Trophoblast cell (in vitro differentiated cells and primary cell): ENCODE data around the gene SOHLH2.

ENCODE experiments used
- DNase-seq, 2 donors: peaks; one replicate each; pipeline ENCODE4 v3.0.0-alpha.2; 2016
- H2AFZ ChIP-seq: 2 replicates; pipeline ENCODE4 v1.6.1; 2013; ENCODE audit warnings: low read length, moderate library complexity, mild to moderate bottlenecking; ENCODE audit not compliant: insufficient read depth, poor library complexity
- H2AK5ac ChIP-seq: 2 replicates; pipeline ENCODE4 v1.6.1; 2013; ENCODE audit warnings: mild to moderate bottlenecking, low read length
- H2BK120ac ChIP-seq: 2 replicates; pipeline ENCODE4 v1.6.1; 2013; ENCODE audit warnings: low read length, mild to moderate bottlenecking, moderate library complexity; ENCODE audit not compliant: insufficient read depth, poor library complexity
- H2BK12ac ChIP-seq: 2 replicates; pipeline ENCODE4 v1.6.1; 2013; ENCODE audit warnings: mild to moderate bottlenecking, low read length, moderate library complexity
- H2BK5ac ChIP-seq: 2 replicates; pipeline ENCODE4 v1.6.1; 2013; ENCODE audit warnings: low read length, low read depth, moderate library complexity, mild to moderate bottlenecking; ENCODE audit not compliant: poor library complexity
- H3K14ac ChIP-seq: 2 replicates; pipeline ENCODE4 v1.6.1; 2013; ENCODE audit warnings: mild to moderate bottlenecking, low read length
- H3K18ac ChIP-seq: 2 replicates; pipeline ENCODE4 v1.6.1; 2013; ENCODE audit warnings: mild to moderate bottlenecking, low read length
- H3K23ac ChIP-seq: 2 replicates; pipeline ENCODE4 v1.6.1; 2013; ENCODE audit warnings: low read length
- H3K27ac ChIP-seq: 2 replicates; pipeline ENCODE4 v1.5.1; 2013; ENCODE audit warnings: low read depth, mild to moderate bottlenecking, inconsistent platforms, low read length, moderate library complexity
- H3K27me3 ChIP-seq: 2 replicates; pipeline ENCODE4 v1.6.1; 2013; ENCODE audit warnings: inconsistent platforms, mild to moderate bottlenecking, low read length, moderate library complexity; ENCODE audit not compliant: insufficient read depth
- H3K36me3 ChIP-seq, 2 experiments: 1 replicate in 1 of 2; 2 replicates in 1 of 2; pipeline ENCODE4 v1.6.1; 2013; ENCODE audit warnings: low read length in 2 of 2, mild to moderate bottlenecking in 2 of 2, moderate library complexity in 1 of 2; ENCODE audit not compliant: insufficient read depth in 2 of 2, control insufficient read depth in 1 of 2
- H3K4ac ChIP-seq: 2 replicates; pipeline ENCODE4 v1.6.1; 2013; ENCODE audit warnings: low read depth, mild to moderate bottlenecking, low read length, moderate library complexity
- H3K4me1 ChIP-seq, 2 experiments: 1 replicate in 1 of 2; 2 replicates in 1 of 2; pipeline ENCODE4 v1.6.1; 2013; ENCODE audit warnings: low read length in 2 of 2, mild to moderate bottlenecking in 2 of 2, moderate library complexity in 1 of 2; ENCODE audit not compliant: insufficient read depth in 2 of 2, control insufficient read depth in 1 of 2
- H3K4me2 ChIP-seq: 2 replicates; pipeline ENCODE4 v1.6.1; 2013; ENCODE audit warnings: inconsistent platforms, mild to moderate bottlenecking, low read length, moderate library complexity
- H3K4me3 ChIP-seq: 2 replicates; pipeline ENCODE4 v1.5.1; 2013; ENCODE audit warnings: mild to moderate bottlenecking, low read depth, low read length, inconsistent platforms
- H3K79me1 ChIP-seq: one replicate; pipeline ENCODE4 v1.6.1; 2013; ENCODE audit warnings: low read length
- H3K79me2 ChIP-seq: 2 replicates; pipeline ENCODE4 v1.6.1; 2013; ENCODE audit warnings: low read length, mild to moderate bottlenecking; ENCODE audit not compliant: control insufficient read depth, insufficient read depth, poor library complexity
- H3K9ac ChIP-seq: 2 replicates; pipeline ENCODE4 v1.6.1; 2013; ENCODE audit warnings: mild to moderate bottlenecking, low read length
- H3K9me3 ChIP-seq: 2 replicates; pipeline ENCODE4 v1.6.1; 2013; ENCODE audit warnings: low read depth, mild to moderate bottlenecking, control low read depth, inconsistent platforms, low read length; ENCODE audit not compliant: insufficient read depth
- H4K12ac ChIP-seq: 2 replicates; pipeline ENCODE4 v1.6.1; 2013; ENCODE audit warnings: low read depth, mild to moderate bottlenecking, low read length, moderate library complexity
- H4K8ac ChIP-seq: 2 replicates; pipeline ENCODE4 v1.6.1; 2013; ENCODE audit warnings: low read depth, mild to moderate bottlenecking, low read length, moderate library complexity
- H4K91ac ChIP-seq: one replicate; pipeline ENCODE4 v1.6.1; 2013; ENCODE audit warnings: low read depth, mild to moderate bottlenecking, low read length, moderate library complexity
- WGBS: extraction: QIAGEN DNeasy Blood & Tissue Kit; methylation state at CpG from one replicate; pipeline ENCODE4 v1.1.7; 2013; ENCODE audit warnings: missing lambda C conversion rate; ENCODE audit not compliant: insufficient read length, insufficient coverage; ENCODE audit errors: extremely low coverage; 5-methylcytosine and 5-hydroxymethylcytosine counted together

SOHLH2 gene

DNA sequence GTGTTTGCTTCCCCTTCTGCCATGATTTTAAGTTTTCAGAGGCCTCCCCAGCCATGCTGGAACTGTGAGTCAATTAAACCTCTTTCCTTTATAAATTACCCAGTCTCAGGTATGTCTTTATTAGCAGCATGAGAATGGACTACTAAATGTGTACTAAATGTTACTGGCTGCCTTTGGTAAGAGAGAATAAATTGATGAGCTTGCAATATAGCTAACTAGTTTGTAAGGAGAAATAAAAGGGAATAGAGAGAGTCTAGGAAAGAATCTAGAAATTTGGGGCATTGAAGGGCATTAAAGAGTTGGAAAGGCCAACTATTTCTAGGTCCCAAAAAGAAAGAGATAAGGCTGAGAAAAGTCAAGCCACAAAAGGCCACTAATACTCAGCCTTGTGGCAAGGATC, 5.5 kb upstream of the SOHLH2 start:
- no peaks in the 10 kb centered on the region for H3K79me2 ChIP-seq
- no peaks in the 10 kb centered on the region for H3K36me3 ChIP-seq
- H3K79me1 ChIP-seq, result no peaks in the 10 kb centered on the region
- no peak overlapping the region for H3K23ac ChIP-seq
- H3K4me2 ChIP-seq, result no peak overlapping the region
- H4K12ac ChIP-seq, result no peak overlapping the region
- no peak overlapping the region for H3K9ac ChIP-seq
- no peaks in the 10 kb centered on the region for H3K27me3 ChIP-seq
- no peak for DNase-seq
- H2AK5ac ChIP-seq, result no peak overlapping the region
- no peaks in the 10 kb centered on the region for H3K9me3 ChIP-seq
- no peak overlapping the region for H3K4me3 ChIP-seq
- no peak overlapping the region for H3K14ac ChIP-seq
- no peak overlapping the region for H2BK12ac ChIP-seq
- H2BK120ac ChIP-seq, result no peak overlapping the region
- no peak overlapping the region for H3K18ac ChIP-seq
- no peak overlapping the region for H2BK5ac ChIP-seq
- no peak overlapping the region for H4K8ac ChIP-seq
- no peak overlapping the region for H3K4ac ChIP-seq
- no peak overlapping the region for H2AFZ ChIP-seq
- H4K91ac ChIP-seq, result no peak overlapping the region
- H3K4me1 ChIP-seq, result no peaks in the 10 kb centered on the region
- no peak overlapping the region for H3K27ac ChIP-seq

DNA sequence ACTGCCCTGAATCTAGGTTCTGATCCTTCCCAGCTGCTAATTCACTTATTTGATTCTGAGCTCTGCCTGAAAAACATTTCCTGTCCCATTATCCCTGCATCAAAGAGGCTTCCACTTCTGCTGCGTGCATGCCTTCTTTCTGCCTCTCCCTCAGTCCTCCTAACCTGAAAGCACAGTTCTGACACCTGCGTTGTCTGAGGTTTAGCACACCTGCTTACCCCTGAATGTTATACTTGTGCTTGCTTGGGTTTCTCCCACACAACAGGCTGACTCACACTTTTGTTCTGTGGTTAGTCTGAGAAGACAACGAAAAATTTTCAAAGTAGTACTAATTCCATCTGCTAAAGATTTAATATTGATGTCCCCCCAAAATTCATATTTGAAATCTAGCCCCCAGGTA, 3.1 kb upstream of the SOHLH2 start:
- Histone ChIP-seq H3K4me3 (no peak overlapping the region), H3K9ac (no peak overlapping the region), H4K8ac (no peak overlapping the region), H3K27me3 (no peaks in the 10 kb centered on the region), H2BK12ac (no peak overlapping the region), H3K79me2 (no peaks in the 10 kb centered on the region), H3K36me3 (no peaks in the 10 kb centered on the region), H3K23ac (no peak overlapping the region), H4K12ac (no peak overlapping the region), H2BK120ac (no peak overlapping the region), H2AK5ac (no peak overlapping the region), H3K14ac (no peak overlapping the region), H4K91ac (no peak overlapping the region), H3K4me1 (no peaks in the 10 kb centered on the region), H3K9me3 (no peaks in the 10 kb centered on the region), H3K18ac (no peak overlapping the region), H3K4ac (no peak overlapping the region), H3K79me1 (no peaks in the 10 kb centered on the region), H3K27ac (no peak overlapping the region), H2AFZ (no peak overlapping the region), H3K4me2 (no peak overlapping the region), H2BK5ac (no peak overlapping the region)
- no peak for DNase-seq
- WGBS, result no CpG with 5 or more reads among the region's 3 CpGs

GRCh38 chr13:36212789-36213188, 1.6 kb downstream of the SOHLH2 start:
- H4K8ac ChIP-seq, result no peak overlapping the region
- H3K4me2 ChIP-seq, result no peak overlapping the region
- H3K27me3 ChIP-seq, result no peaks in the 10 kb centered on the region
- no peak overlapping the region for H2BK120ac ChIP-seq
- no CpG with 5 or more reads among the region's 3 CpGs for WGBS
- DNase-seq, result no peak
- no peak overlapping the region for H4K91ac ChIP-seq
- H2AK5ac ChIP-seq, result no peak overlapping the region
- no peak overlapping the region for H3K9ac ChIP-seq
- no peak overlapping the region for H3K4ac ChIP-seq
- H2BK12ac ChIP-seq, result no peak overlapping the region
- H3K4me1 ChIP-seq, result no peaks in the 10 kb centered on the region
- H2AFZ ChIP-seq, result no peak overlapping the region
- H3K23ac ChIP-seq, result no peak overlapping the region
- H3K27ac ChIP-seq, result no peak overlapping the region
- no peaks in the 10 kb centered on the region for H3K79me2 ChIP-seq
- H3K18ac ChIP-seq, result no peak overlapping the region
- H3K79me1 ChIP-seq, result no peaks in the 10 kb centered on the region
- H3K14ac ChIP-seq, result no peak overlapping the region
- no peak overlapping the region for H4K12ac ChIP-seq
- H2BK5ac ChIP-seq, result no peak overlapping the region
- H3K9me3 ChIP-seq, result no peaks in the 10 kb centered on the region
- no peak overlapping the region for H3K4me3 ChIP-seq
- H3K36me3 ChIP-seq, result no peaks in the 10 kb centered on the region

DNA sequence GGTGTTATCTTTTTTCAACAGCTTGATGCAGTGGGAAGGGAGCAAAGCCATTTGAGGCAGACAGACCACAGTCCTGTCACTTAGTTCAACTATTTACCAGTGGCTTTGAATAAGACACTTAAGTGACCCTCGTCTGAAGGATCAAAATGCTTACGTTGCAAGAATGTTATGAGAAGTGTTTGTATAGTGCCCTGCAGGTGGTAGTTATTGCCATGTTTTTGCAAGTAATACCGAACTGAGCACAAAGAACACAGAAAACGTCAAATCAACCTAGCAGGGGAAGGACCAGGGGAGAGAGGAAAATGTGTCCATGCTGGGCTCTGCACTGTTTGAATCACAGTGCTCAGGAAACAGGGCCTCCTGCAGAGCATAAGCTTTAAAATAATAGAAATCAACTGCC, 2.8 kb downstream of the SOHLH2 start:
- no peak overlapping the region for H2BK120ac ChIP-seq
- no peak overlapping the region for H3K4me3 ChIP-seq

More for the DNA sequence above, 2.8 kb downstream of the SOHLH2 start:
- H3K14ac ChIP-seq, result no peak overlapping the region
- no peak overlapping the region for H3K18ac ChIP-seq
- no peaks in the 10 kb centered on the region for H3K36me3 ChIP-seq
- H3K27me3 ChIP-seq, result no peaks in the 10 kb centered on the region
- no peak overlapping the region for H2BK5ac ChIP-seq
- no peaks in the 10 kb centered on the region for H3K4me1 ChIP-seq
- no peaks in the 10 kb centered on the region for H3K9me3 ChIP-seq
- H2BK12ac ChIP-seq, result no peak overlapping the region
- no peak overlapping the region for H4K12ac ChIP-seq
- no peak overlapping the region for H2AK5ac ChIP-seq
- H3K27ac ChIP-seq, result no peak overlapping the region
- WGBS, result no CpG with 5 or more reads among the region's 4 CpGs
- no peak for DNase-seq
- no peak overlapping the region for H4K91ac ChIP-seq
- no peak overlapping the region for H3K9ac ChIP-seq
- no peak overlapping the region for H2AFZ ChIP-seq
- H3K79me2 ChIP-seq, result no peaks in the 10 kb centered on the region
- H3K4ac ChIP-seq, result no peak overlapping the region
- no peaks in the 10 kb centered on the region for H3K79me1 ChIP-seq
- no peak overlapping the region for H3K4me2 ChIP-seq
- H4K8ac ChIP-seq, result no peak overlapping the region
- no peak overlapping the region for H3K23ac ChIP-seq
